ENCODE data around the gene ADGRG6.

Gene ADGRG6

DNA sequence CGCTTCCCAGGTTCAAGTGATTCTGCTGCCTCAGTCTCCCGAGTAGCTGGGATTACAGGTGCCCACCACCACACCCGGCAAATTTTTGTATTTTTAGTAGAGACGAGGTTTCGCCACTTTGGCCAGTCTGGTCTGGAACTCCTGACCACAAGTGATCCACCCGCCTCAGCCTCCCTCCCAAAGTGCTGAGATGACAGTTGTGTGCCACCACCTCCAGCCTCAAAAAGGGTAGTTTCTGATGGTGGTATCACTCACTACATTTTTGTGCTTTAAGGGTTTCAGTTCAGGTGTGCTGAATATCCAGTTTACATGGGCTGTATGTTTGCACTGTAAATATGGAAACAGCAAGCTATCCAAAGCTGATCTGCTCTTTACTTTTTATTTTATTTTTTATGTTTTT, 12.1 kb upstream of the ADGRG6 start:
- no peaks in the 10 kb centered on the region for H3K36me3 ChIP-seq (ENCODE audit: control insufficient read depth, insufficient read depth, low read length)
- 88 to 90% methylated on average over 6 of the region's 6 CpGs for WGBS, 2 experiments

DNA sequence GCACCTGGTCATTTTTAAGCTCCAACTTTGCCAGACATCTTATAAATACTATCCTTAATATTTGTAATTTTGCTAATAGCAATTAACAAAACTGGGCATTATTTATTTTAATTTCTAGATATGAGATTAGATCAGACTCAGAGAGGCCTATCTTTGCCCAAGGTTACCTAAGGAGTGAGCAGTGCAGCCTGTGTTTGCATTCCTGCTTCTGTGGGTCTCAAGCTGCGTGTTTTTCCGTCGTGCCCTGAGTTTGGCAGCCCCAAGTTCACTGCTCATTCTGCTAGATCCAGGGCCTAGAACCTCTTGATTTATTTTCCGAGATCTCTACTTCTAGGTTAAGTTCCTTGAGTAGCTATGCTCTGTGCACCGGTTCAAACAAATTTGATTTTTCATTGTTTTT, 11.0 kb upstream of the ADGRG6 start:
- 86 to 92% methylated on average over 5 of the region's 5 CpGs for WGBS, 2 experiments
- Histone ChIP-seq H3K4me3 (ENCODE audit: insufficient read depth, low read depth, low read length) (no peak overlapping the region), H3K9me3 (ENCODE audit: control insufficient read depth, low read length) (no peaks in the 10 kb centered on the region), H3K4me1 (ENCODE audit: control insufficient read depth, insufficient read depth, low read length) (no peaks in the 10 kb centered on the region), H3K36me3 (ENCODE audit: control insufficient read depth, insufficient read depth, low read length) (no peaks in the 10 kb centered on the region), H3K27ac (ENCODE audit: insufficient read depth, low read depth, low read length, poor library complexity, severe bottlenecking) (no peak overlapping the region), H3K27me3 (ENCODE audit: control insufficient read depth, insufficient read depth, low read length, poor library complexity, severe bottlenecking) (no peaks in the 10 kb centered on the region)

More for the DNA sequence above, 12.1 kb upstream of the ADGRG6 start:
- H3K9me3 ChIP-seq (ENCODE audit: control insufficient read depth, low read length), result no peaks in the 10 kb centered on the region
- H3K27me3 ChIP-seq (ENCODE audit: control insufficient read depth, insufficient read depth, low read length, poor library complexity, severe bottlenecking), result no peaks in the 10 kb centered on the region
- no peak overlapping the region for H3K4me3 ChIP-seq (ENCODE audit: insufficient read depth, low read depth, low read length)
- no peaks in the 10 kb centered on the region for H3K4me1 ChIP-seq (ENCODE audit: control insufficient read depth, insufficient read depth, low read length)
- H3K27ac ChIP-seq (ENCODE audit: insufficient read depth, low read depth, low read length, poor library complexity, severe bottlenecking), result no peak overlapping the region

DNA sequence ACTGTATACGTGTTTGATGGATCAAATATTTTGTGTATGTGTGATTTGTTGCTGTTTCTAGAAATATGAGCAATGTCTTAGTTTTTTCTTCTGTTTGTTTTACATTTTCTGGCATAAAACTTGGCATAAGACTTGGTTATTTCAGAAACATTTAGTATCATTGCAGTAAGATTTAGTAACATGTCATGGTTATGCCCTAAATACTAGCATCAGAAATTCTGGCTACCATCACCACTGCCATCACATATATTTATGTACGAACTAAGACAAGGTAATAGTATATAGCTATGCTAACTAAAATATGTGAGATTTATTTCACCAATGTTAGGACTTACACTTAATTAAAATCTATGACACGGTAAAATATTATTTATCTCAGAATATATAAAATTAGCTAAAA, 10.3 kb upstream of the ADGRG6 start:
- WGBS, 2 experiments, result 94 to 97% methylated on average over 1 of the region's 3 CpGs
- Histone ChIP-seq H3K27ac (ENCODE audit: insufficient read depth, low read depth, low read length, poor library complexity, severe bottlenecking) (no peak overlapping the region), H3K4me1 (ENCODE audit: control insufficient read depth, insufficient read depth, low read length) (no peaks in the 10 kb centered on the region), H3K27me3 (ENCODE audit: control insufficient read depth, insufficient read depth, low read length, poor library complexity, severe bottlenecking) (no peaks in the 10 kb centered on the region), H3K36me3 (ENCODE audit: control insufficient read depth, insufficient read depth, low read length) (no peaks in the 10 kb centered on the region), H3K9me3 (ENCODE audit: control insufficient read depth, low read length) (no peaks in the 10 kb centered on the region), H3K4me3 (ENCODE audit: insufficient read depth, low read depth, low read length) (no peak overlapping the region)

- no peaks in the 10 kb centered on the region for H3K4me1 ChIP-seq (ENCODE audit: control insufficient read depth, insufficient read depth, low read length)
- 91 to 92% methylated on average over 5 to 6 of the region's 6 CpGs for WGBS, 2 experiments
- H3K36me3 ChIP-seq (ENCODE audit: control insufficient read depth, insufficient read depth, low read length), result no peaks in the 10 kb centered on the region
- no peaks in the 10 kb centered on the region for H3K27me3 ChIP-seq (ENCODE audit: control insufficient read depth, insufficient read depth, low read length, poor library complexity, severe bottlenecking)
- H3K4me3 ChIP-seq (ENCODE audit: insufficient read depth, low read depth, low read length), result no peak overlapping the region
- H3K27ac ChIP-seq (ENCODE audit: insufficient read depth, low read depth, low read length, poor library complexity, severe bottlenecking), result no peak overlapping the region
- H3K9me3 ChIP-seq (ENCODE audit: control insufficient read depth, low read length), result no peaks in the 10 kb centered on the region
Measured at GRCh38 chr6:142292166-142292924, 9.5 kb upstream of the ADGRG6 start.

DNA sequence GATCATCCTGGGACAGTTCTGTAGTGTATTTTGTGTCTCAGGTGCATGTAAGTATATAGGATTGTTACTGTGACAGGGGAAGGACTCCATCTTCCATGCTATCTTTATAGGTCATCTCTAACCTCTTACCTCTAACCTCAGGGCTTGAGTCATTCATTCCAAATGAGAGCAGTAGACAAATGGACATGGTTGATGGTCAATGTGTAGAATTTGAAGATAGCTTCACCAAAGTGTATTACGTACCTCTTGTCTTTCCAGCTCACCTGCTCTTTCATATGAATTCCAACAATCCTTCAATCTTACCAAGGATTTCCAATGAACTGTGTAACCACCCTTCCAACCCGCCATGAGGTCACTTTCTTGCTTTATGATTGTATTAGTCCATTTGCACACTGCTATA, 8.7 kb upstream of the ADGRG6 start:
- Histone ChIP-seq H3K4me1 (ENCODE audit: control insufficient read depth, insufficient read depth, low read length) (no peaks in the 10 kb centered on the region), H3K9me3 (ENCODE audit: control insufficient read depth, low read length) (no peaks in the 10 kb centered on the region), H3K4me3 (ENCODE audit: insufficient read depth, low read depth, low read length) (no peak overlapping the region), H3K27me3 (ENCODE audit: control insufficient read depth, insufficient read depth, low read length, poor library complexity, severe bottlenecking) (no peaks in the 10 kb centered on the region), H3K36me3 (ENCODE audit: control insufficient read depth, insufficient read depth, low read length) (no peaks in the 10 kb centered on the region), H3K27ac (ENCODE audit: insufficient read depth, low read depth, low read length, poor library complexity, severe bottlenecking) (no peak overlapping the region)
- 86 to 88% methylated on average over 2 of the region's 2 CpGs for WGBS, 2 experiments

DNA sequence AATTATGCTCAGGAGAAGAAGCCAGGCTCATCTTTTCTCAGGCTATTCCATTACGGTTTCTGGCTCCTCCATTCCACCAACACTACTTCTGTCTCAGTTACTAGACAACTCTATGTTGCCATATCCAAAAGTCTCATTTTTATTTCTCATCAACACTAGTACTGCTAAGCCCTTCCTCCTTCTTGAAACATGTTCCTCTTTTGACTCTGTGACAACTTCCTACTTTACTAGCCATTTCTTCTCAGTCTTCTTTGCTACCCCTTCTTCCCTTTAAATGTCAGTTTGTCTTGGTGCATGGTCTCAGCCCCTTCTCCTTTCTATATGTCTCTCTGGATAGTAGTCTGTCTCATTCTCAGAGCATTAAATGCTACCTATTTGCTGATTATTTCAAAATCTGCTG, 7.1 kb upstream of the ADGRG6 start:
- Histone ChIP-seq H3K9me3 (ENCODE audit: control insufficient read depth, low read length) (no peaks in the 10 kb centered on the region), H3K27ac (ENCODE audit: insufficient read depth, low read depth, low read length, poor library complexity, severe bottlenecking) (no peak overlapping the region), H3K36me3 (ENCODE audit: control insufficient read depth, insufficient read depth, low read length) (no peaks in the 10 kb centered on the region), H3K4me1 (ENCODE audit: control insufficient read depth, insufficient read depth, low read length) (no peaks in the 10 kb centered on the region), H3K27me3 (ENCODE audit: control insufficient read depth, insufficient read depth, low read length, poor library complexity, severe bottlenecking) (no peaks in the 10 kb centered on the region), H3K4me3 (ENCODE audit: insufficient read depth, low read depth, low read length) (no peak overlapping the region)
- 90 to 93% methylated on average over 1 of the region's 1 CpG for WGBS, 2 experiments

- Histone ChIP-seq H3K4me3 (ENCODE audit: insufficient read depth, low read depth, low read length) (no peak overlapping the region), H3K4me1 (ENCODE audit: control insufficient read depth, insufficient read depth, low read length) (no peaks in the 10 kb centered on the region), H3K36me3 (ENCODE audit: control insufficient read depth, insufficient read depth, low read length) (no peaks in the 10 kb centered on the region), H3K27ac (ENCODE audit: insufficient read depth, low read depth, low read length, poor library complexity, severe bottlenecking) (no peak overlapping the region), H3K9me3 (ENCODE audit: control insufficient read depth, low read length) (no peaks in the 10 kb centered on the region), H3K27me3 (ENCODE audit: control insufficient read depth, insufficient read depth, low read length, poor library complexity, severe bottlenecking) (peaks cover 23% of the 10 kb centered on the region)
- 86 to 94% methylated on average over 2 of the region's 2 CpGs for WGBS, 2 experiments
Measured at GRCh38 chr6:142296975-142297604, 4.7 kb upstream of the ADGRG6 start.

DNA sequence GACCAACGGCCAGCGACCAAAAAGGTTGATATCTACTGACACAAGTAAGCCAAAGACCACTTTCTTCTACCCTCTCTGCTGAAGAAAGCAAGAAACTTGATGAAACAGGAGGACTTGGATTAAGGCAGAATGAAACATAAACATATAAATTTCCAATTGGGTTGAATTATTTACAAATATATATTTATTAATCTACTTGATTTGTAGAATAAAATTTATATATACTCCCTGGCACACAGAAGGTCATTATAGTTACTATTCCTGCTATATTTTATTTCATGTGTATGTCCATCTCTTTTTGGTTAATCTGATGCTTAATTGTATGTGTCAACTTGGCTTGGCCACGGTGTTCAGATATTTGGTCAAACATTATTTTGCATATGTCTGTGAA, 4.2 kb upstream of the ADGRG6 start:
- 89 to 99% methylated on average over 3 of the region's 3 CpGs for WGBS, 2 experiments
- H3K4me1 ChIP-seq (ENCODE audit: control insufficient read depth, insufficient read depth, low read length), result no peaks in the 10 kb centered on the region
- no peaks in the 10 kb centered on the region for H3K9me3 ChIP-seq (ENCODE audit: control insufficient read depth, low read length)
- H3K27ac ChIP-seq (ENCODE audit: insufficient read depth, low read depth, low read length, poor library complexity, severe bottlenecking), result no peak overlapping the region
- H3K36me3 ChIP-seq (ENCODE audit: control insufficient read depth, insufficient read depth, low read length), result no peaks in the 10 kb centered on the region
- no peak overlapping the region for H3K4me3 ChIP-seq (ENCODE audit: insufficient read depth, low read depth, low read length)
- peaks cover 28% of the 10 kb centered on the region for H3K27me3 ChIP-seq (ENCODE audit: control insufficient read depth, insufficient read depth, low read length, poor library complexity, severe bottlenecking)

DNA sequence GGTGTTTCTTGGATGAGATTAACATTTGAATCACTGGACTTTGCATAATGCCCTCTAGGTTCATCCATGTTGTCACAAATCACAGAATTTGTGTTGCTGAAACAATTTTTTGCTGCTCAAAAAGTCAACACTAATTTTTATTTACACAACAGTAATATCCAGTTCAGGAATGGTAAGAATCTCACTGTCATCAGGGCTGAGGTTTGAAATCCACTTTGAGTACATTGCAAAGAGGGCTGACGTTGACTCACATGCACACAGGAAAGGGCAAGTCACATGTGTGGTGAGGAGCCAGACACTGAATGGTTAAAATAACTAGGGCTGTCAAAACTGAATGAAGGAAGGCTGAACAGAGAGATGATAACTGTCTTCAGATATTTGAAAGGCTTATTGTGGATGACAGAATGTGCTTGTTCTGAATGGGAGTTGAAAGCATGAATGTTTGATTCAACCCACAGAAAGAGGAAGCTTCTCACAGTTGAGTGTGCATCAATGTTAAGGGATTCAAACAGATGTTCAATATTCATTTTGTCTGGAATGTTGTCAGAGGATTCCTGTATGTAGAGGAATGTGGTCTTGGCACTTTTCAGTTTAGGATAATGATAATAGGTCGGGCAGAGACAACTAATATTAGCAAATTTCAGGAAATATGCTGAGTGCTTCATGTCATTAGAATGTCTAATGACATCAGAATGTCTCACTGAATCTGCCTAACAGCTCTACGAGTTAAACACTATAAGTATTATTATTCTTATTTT, 3.6 kb upstream of the ADGRG6 start:
- 87 to 95% methylated on average over 3 of the region's 3 CpGs for WGBS, 2 experiments
- H3K27ac ChIP-seq (ENCODE audit: insufficient read depth, low read depth, low read length, poor library complexity, severe bottlenecking), result no peak overlapping the region
- H3K9me3 ChIP-seq (ENCODE audit: control insufficient read depth, low read length), result no peaks in the 10 kb centered on the region
- H3K4me1 ChIP-seq (ENCODE audit: control insufficient read depth, insufficient read depth, low read length), result no peaks in the 10 kb centered on the region
- peaks cover 34% of the 10 kb centered on the region for H3K27me3 ChIP-seq (ENCODE audit: control insufficient read depth, insufficient read depth, low read length, poor library complexity, severe bottlenecking)
- H3K36me3 ChIP-seq (ENCODE audit: control insufficient read depth, insufficient read depth, low read length), result no peaks in the 10 kb centered on the region
- H3K4me3 ChIP-seq (ENCODE audit: insufficient read depth, low read depth, low read length), result no peak overlapping the region

GRCh38 chr6:142300302-142300701, 1.5 kb upstream of the ADGRG6 start:
- Histone ChIP-seq H3K4me1 (ENCODE audit: control insufficient read depth, insufficient read depth, low read length) (no peaks in the 10 kb centered on the region), H3K27ac (ENCODE audit: insufficient read depth, low read depth, low read length, poor library complexity, severe bottlenecking) (no peak overlapping the region), H3K9me3 (ENCODE audit: control insufficient read depth, low read length) (no peaks in the 10 kb centered on the region), H3K4me3 (ENCODE audit: insufficient read depth, low read depth, low read length) (no peak overlapping the region), H3K27me3 (ENCODE audit: control insufficient read depth, insufficient read depth, low read length, poor library complexity, severe bottlenecking) (peaks cover 42% of the 10 kb centered on the region), H3K36me3 (ENCODE audit: control insufficient read depth, insufficient read depth, low read length) (no peaks in the 10 kb centered on the region)
- WGBS, 2 experiments, result 93 to 94% methylated on average over 2 to 3 of the region's 3 CpGs
